Astrocyte of the hippocampus (primary cell): ENCODE data around the gene GSE1.
A peak's percentile ranks its signal among the peaks of the same experiment; 100 is the strongest.

Experiments
- DNase-seq: peaks from one replicate; pipeline ENCODE4 v3.0.0; 2011; ENCODE audit warnings: low read depth, low spot score

Gene GSE1

DNA sequence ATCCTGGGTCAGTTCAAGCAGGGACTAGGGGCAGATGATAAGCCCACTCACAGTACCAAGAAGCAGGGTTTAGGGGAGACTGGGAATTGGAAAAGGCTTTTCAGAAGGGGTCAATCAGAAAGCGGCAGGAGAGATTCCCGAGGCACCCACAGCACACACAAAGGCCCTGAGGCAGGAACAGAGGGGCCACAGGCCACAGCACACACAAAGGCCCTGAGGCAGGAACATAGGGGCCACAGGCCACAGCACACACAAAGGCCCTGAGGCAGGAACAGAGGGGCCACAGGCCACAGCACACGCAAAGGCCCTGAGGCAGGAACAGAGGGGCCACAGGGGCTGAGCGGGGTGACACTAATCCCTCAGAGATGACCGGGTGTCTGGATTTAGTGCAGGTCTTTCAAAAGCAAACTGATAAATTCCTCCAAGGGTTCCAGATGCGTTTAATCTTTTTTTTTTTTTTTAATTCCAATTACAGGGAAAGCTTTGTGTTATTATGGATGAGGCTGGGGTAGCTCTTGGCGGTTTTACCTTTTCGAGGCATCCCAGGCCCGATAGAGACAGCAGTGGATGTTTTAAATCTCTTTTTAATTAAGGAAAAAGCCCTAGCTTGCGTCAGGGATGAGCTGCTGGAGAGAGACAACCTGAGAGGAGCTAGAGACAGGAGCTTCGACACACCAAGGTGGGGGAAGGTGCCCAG lies 106.6 kb downstream of the GSE1 start:
- no peak for DNase-seq

DNA sequence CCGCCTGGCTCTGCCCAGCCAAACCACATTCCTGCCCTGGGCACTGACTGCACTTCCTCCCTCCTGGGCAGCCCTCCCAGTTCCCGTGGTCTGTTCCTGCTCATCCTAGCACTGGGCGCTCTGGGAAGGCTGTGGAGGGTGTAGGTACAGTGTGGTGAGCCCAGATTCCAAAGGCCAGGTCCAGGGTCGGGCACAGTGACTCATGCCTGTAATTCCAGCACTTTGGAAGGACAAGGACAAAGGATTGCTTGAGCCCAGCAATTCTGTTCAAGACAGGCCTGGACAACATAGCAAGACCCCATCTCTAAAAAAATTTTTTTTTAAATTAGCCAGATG lies 107.1 kb downstream of the GSE1 start:
- peak; percentile 62 for DNase-seq

GRCh38 chr16:85722128-85722893 lies 109.2 kb downstream of the GSE1 start:
- no peak for DNase-seq

GRCh38 chr16:85724126-85724879 lies 111.2 kb downstream of the GSE1 start:
- no peak for DNase-seq

GRCh38 chr16:85724936-85725335 lies 111.8 kb downstream of the GSE1 start:
- no peak for DNase-seq
